Measurements from ENCODE around the gene REG1B. TPM values are rescaled to one million over a fixed set of nuclear protein-coding genes. Genes with fewer than 3 reads are reported as not detected.

Gene REG1B
- total RNA-seq, 2 experiments from 2014 or later: not detected

- intact Hi-C loops (cut with micrococcal nuclease; ENCODE audit: unreplicated experiment): no loop called here
- Histone ChIP-seq H3K4me1 (ENCODE audit: insufficient read depth, low read length, poor library complexity, severe bottlenecking) (no peaks in the 10 kb centered on the region), H3K36me3 (ENCODE audit: insufficient read depth, low read length) (no peaks in the 10 kb centered on the region), H4K20me1 (ENCODE audit: insufficient read depth, low read length) (no peaks in the 10 kb centered on the region), H3K9me3 (ENCODE audit: low read length) (no peaks in the 10 kb centered on the region), H3K79me2 (ENCODE audit: insufficient read depth, low read depth, low read length) (no peaks in the 10 kb centered on the region), H2AFZ (ENCODE audit: low read length) (no peak overlapping the region), H3K4me2 (ENCODE audit: low read length) (no peak overlapping the region), H3K27ac (ENCODE audit: low read depth, low read length, poor library complexity, severe bottlenecking) (no peak overlapping the region), H3K9me2 (ENCODE audit: insufficient read depth, low read length) (no peaks in the 10 kb centered on the region), H3K4me3 (ENCODE audit: low read depth, low read length, poor library complexity, severe bottlenecking) (no peak overlapping the region)
- CTCF ChIA-PET (ENCODE audit: unreplicated experiment): no interaction called here
- POLR2A ChIA-PET: no interaction called here
- DNase-seq (ENCODE audit: low spot score): no peak
- BruUV-seq (replicated peaks): no TSS peak
- TF ChIP-seq EZH2phosphoT487 (IDR thresholded peaks at IDR 0.05; ENCODE audit: borderline replicate concordance, low read depth, low read length): no peak
- TF ChIP-seq, protein P1, sequence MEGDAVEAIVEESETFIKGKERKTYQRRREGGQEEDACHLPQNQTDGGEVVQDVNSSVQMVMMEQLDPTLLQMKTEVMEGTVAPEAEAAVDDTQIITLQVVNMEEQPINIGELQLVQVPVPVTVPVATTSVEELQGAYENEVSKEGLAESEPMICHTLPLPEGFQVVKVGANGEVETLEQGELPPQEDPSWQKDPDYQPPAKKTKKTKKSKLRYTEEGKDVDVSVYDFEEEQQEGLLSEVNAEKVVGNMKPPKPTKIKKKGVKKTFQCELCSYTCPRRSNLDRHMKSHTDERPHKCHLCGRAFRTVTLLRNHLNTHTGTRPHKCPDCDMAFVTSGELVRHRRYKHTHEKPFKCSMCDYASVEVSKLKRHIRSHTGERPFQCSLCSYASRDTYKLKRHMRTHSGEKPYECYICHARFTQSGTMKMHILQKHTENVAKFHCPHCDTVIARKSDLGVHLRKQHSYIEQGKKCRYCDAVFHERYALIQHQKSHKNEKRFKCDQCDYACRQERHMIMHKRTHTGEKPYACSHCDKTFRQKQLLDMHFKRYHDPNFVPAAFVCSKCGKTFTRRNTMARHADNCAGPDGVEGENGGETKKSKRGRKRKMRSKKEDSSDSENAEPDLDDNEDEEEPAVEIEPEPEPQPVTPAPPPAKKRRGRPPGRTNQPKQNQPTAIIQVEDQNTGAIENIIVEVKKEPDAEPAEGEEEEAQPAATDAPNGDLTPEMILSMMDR (conservative IDR thresholded peaks at IDR 0.05; ENCODE audit: low read length): no peak
Measured at GRCh38 chr2:79129260-79129659, 41.5 kb upstream of the REG1B start.

DNA sequence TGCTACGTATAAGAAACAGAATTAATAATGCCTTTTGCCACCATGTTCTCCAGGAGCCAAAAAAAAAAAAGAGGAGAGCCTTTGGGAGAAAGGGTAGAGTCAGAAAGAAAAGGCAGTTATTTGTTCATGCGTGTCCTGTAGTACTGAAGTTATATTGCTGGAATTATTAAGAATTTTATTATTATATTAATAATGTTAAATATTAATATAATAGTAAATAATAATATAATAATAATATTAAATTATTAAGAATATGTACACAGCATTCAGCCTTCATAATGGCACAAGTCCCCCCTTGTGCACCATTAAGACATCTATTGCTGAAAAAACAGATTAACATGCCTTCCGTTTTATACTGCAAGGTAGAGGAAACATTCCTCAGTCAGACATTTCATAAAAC is 40.6 kb upstream of the REG1B start:
- no peaks in the 10 kb centered on the region for H4K20me1 ChIP-seq (ENCODE audit: insufficient read depth, low read length)
- POLR2A ChIA-PET: no interaction called here
- H3K9me2 ChIP-seq (ENCODE audit: insufficient read depth, low read length): no peaks in the 10 kb centered on the region
- no peak overlapping the region for H3K27ac ChIP-seq (ENCODE audit: low read depth, low read length, poor library complexity, severe bottlenecking)
- DNase-seq (ENCODE audit: low spot score): no peak
- TF ChIP-seq, protein P1 (conservative IDR thresholded peaks at IDR 0.05; ENCODE audit: low read length): no peak
- TF ChIP-seq EZH2phosphoT487 (IDR thresholded peaks at IDR 0.05; ENCODE audit: borderline replicate concordance, low read depth, low read length): no peak
- no peaks in the 10 kb centered on the region for H3K79me2 ChIP-seq (ENCODE audit: insufficient read depth, low read depth, low read length)
- H3K4me3 ChIP-seq (ENCODE audit: low read depth, low read length, poor library complexity, severe bottlenecking): no peak overlapping the region
- no peak overlapping the region for H2AFZ ChIP-seq (ENCODE audit: low read length)
- no peak overlapping the region for H3K4me2 ChIP-seq (ENCODE audit: low read length)
- CTCF ChIA-PET (ENCODE audit: unreplicated experiment): no interaction called here
- no TSS peak for BruUV-seq (replicated peaks)
- H3K36me3 ChIP-seq (ENCODE audit: insufficient read depth, low read length): no peaks in the 10 kb centered on the region
- no peaks in the 10 kb centered on the region for H3K4me1 ChIP-seq (ENCODE audit: insufficient read depth, low read length, poor library complexity, severe bottlenecking)
- H3K9me3 ChIP-seq (ENCODE audit: low read length): no peaks in the 10 kb centered on the region
- intact Hi-C loops (cut with micrococcal nuclease; ENCODE audit: unreplicated experiment): no loop called here

GRCh38 chr2:79125721-79125985 is 37.9 kb upstream of the REG1B start:
- Histone ChIP-seq H4K20me1 (ENCODE audit: insufficient read depth, low read length) (no peaks in the 10 kb centered on the region), H3K79me2 (ENCODE audit: insufficient read depth, low read depth, low read length) (no peaks in the 10 kb centered on the region), H3K4me3 (ENCODE audit: low read depth, low read length, poor library complexity, severe bottlenecking) (no peak overlapping the region), H3K27ac (ENCODE audit: low read depth, low read length, poor library complexity, severe bottlenecking) (no peak overlapping the region), H3K9me3 (ENCODE audit: low read length) (no peaks in the 10 kb centered on the region), H3K4me1 (ENCODE audit: insufficient read depth, low read length, poor library complexity, severe bottlenecking) (no peaks in the 10 kb centered on the region), H2AFZ (ENCODE audit: low read length) (no peak overlapping the region), H3K4me2 (ENCODE audit: low read length) (no peak overlapping the region), H3K36me3 (ENCODE audit: insufficient read depth, low read length) (no peaks in the 10 kb centered on the region), H3K9me2 (ENCODE audit: insufficient read depth, low read length) (no peaks in the 10 kb centered on the region)
- CTCF ChIA-PET (ENCODE audit: unreplicated experiment): no interaction called here
- TF ChIP-seq, protein P1 (conservative IDR thresholded peaks at IDR 0.05; ENCODE audit: low read length): no peak
- no peak for TF ChIP-seq EZH2phosphoT487 (IDR thresholded peaks at IDR 0.05; ENCODE audit: borderline replicate concordance, low read depth, low read length)
- no TSS peak for BruUV-seq (replicated peaks)
- intact Hi-C loops (cut with micrococcal nuclease; ENCODE audit: unreplicated experiment): no loop called here
- DNase-seq (ENCODE audit: low spot score): no peak
- POLR2A ChIA-PET: interaction anchor here (1.6 kb wide), 1 partner anchor 10 kb away, joined by 4 read pairs; no protein-coding TSS in a partner anchor
